OCI-LY1 (cell line): ENCODE results near the gene ACER1.

Experiments used
- H2AFZ ChIP-seq: fragments of 200-600 bp; sonication (generic), shearing (Covaris generic); 2 replicates; pipeline ENCODE4 v1.6.0; 2014; ENCODE audit warnings: antibody characterized with exemption, mild to moderate bottlenecking, low read length
- H3F3A ChIP-seq: fragments of 200-600 bp; sonication (generic), shearing (Covaris generic); 2 replicates; pipeline ENCODE4 v1.6.0; 2014; ENCODE audit warnings: mild to moderate bottlenecking, antibody characterized with exemption, low read length, moderate library complexity; ENCODE audit not compliant: insufficient read depth
- H3K27ac ChIP-seq: fragments of 200-600 bp; sonication (generic); 2 replicates; pipeline ENCODE4 v1.5.1; 2014; ENCODE audit warnings: low read length, mixed run types, mild to moderate bottlenecking, low read depth; ENCODE audit not compliant: poor library complexity, severe bottlenecking
- H3K27me3 ChIP-seq: fragments of 200-600 bp; sonication (generic); 2 replicates; pipeline ENCODE4 v1.6.0; 2014; ENCODE audit warnings: antibody characterized with exemption, mild to moderate bottlenecking, low read length, moderate library complexity; ENCODE audit not compliant: insufficient read depth
- H3K36me3 ChIP-seq: fragments of 200-600 bp; sonication (generic); 2 replicates; pipeline ENCODE4 v1.6.1; 2014; ENCODE audit warnings: mild to moderate bottlenecking, antibody characterized with exemption, low read length, moderate library complexity, mixed read lengths; ENCODE audit not compliant: insufficient read depth
- H3K4me1 ChIP-seq: fragments of 200-600 bp; sonication (generic); 2 replicates; pipeline ENCODE4 v1.5.1; 2014; ENCODE audit warnings: mild to moderate bottlenecking, low read length, moderate library complexity; ENCODE audit not compliant: insufficient read depth, severe bottlenecking
- H3K4me2 ChIP-seq: fragments of 200-600 bp; sonication (generic), shearing (Covaris generic); 2 replicates; pipeline ENCODE4 v1.6.1; 2014; ENCODE audit warnings: low read length
- H3K4me3 ChIP-seq: fragments of 200-600 bp; sonication (generic); 2 replicates; pipeline ENCODE4 v1.5.1; 2014; ENCODE audit warnings: low read length, low read depth, mild to moderate bottlenecking, mixed read lengths; ENCODE audit not compliant: poor library complexity, severe bottlenecking
- H3K79me2 ChIP-seq: fragments of 200-600 bp; shearing (Covaris generic); 2 replicates; pipeline ENCODE4 v1.6.1; 2016; ENCODE audit warnings: mixed run types, low read length, mixed read lengths; ENCODE audit not compliant: insufficient read depth
- H3K9ac ChIP-seq: fragments of 200-600 bp; sonication (generic), shearing (Covaris generic); 2 replicates; pipeline ENCODE4 v1.6.1; 2014; ENCODE audit warnings: mild to moderate bottlenecking, low read length, mixed read lengths
- H3K9me2 ChIP-seq: fragments of 200-600 bp; sonication (generic), shearing (Covaris generic); 2 replicates; pipeline ENCODE4 v1.6.1; 2014; ENCODE audit warnings: low read depth, mild to moderate bottlenecking, low read length, mixed read lengths
- H3K9me3 ChIP-seq: fragments of 200-600 bp; shearing (Covaris generic); 2 replicates; pipeline ENCODE4 v1.6.1; 2014; ENCODE audit warnings: low read length, mixed read lengths
- H4K20me1 ChIP-seq: fragments of 200-600 bp; sonication (generic), shearing (Covaris generic); 2 replicates; pipeline ENCODE4 v1.6.0; 2016; ENCODE audit warnings: mild to moderate bottlenecking, low read length; ENCODE audit not compliant: insufficient read depth
- CTCF ChIP-seq: fragments of 200-600 bp; sonication (generic), shearing (Covaris generic); IDR thresholded peaks from 2 replicates; pipeline ENCODE4 v1.5.1; 2017; ENCODE audit warnings: mild to moderate bottlenecking, antibody characterized with exemption, low read length, moderate library complexity, mixed read lengths
- EZH2 ChIP-seq: fragments of 200-600 bp; sonication (generic), shearing (Covaris generic); IDR thresholded peaks from 2 replicates; pipeline ENCODE4 v1.8.0; 2017; ENCODE audit warnings: borderline replicate concordance, mixed run types, mild to moderate bottlenecking, antibody characterized with exemption, low read length, moderate library complexity, mixed read lengths

The ACER1 gene

GRCh38 chr19:6333439-6333838 is at the start of gene ACER1:
Gene ACER1, minus strand, starts transcription at chr19:6333612. Its CDS starts 61 bp downstream, at chr19:6333551.
- no peaks in the 10 kb centered on the region for H3K36me3 ChIP-seq
- no peaks in the 10 kb centered on the region for H4K20me1 ChIP-seq
- no peaks in the 10 kb centered on the region for H3K9me2 ChIP-seq
- no peak within 1 kb of the TSS for H2AFZ ChIP-seq
- 0 out of 2 replicates have a peak, but pooled peaks cover 4% of the 10 kb centered on the region for H3K27me3 ChIP-seq
- no peak within 1 kb of the TSS for H3K4me2 ChIP-seq
- no peaks in the 10 kb centered on the region for H3K9me3 ChIP-seq
- no peaks in the 10 kb centered on the region for H3K79me2 ChIP-seq
- H3K4me1 ChIP-seq: no peaks in the 10 kb centered on the region
- TF ChIP-seq EZH2 (no peak), CTCF (no peak)
- H3K9ac ChIP-seq: no peak within 1 kb of the TSS
- no peak within 1 kb of the TSS for H3K4me3 ChIP-seq
- no peak within 1 kb of the TSS for H3K27ac ChIP-seq
- H3F3A ChIP-seq: no peaks in the 10 kb centered on the region

GRCh38 chr19:6383188-6383587 is 49.8 kb upstream of the ACER1 start:
- H4K20me1 ChIP-seq: no peaks in the 10 kb centered on the region
- no peak for TF ChIP-seq CTCF
- TF ChIP-seq EZH2: no peak
- H3K9ac ChIP-seq: no peak overlapping the region
- H3K4me2 ChIP-seq: no peak overlapping the region
- H3K27me3 ChIP-seq: no peaks in the 10 kb centered on the region
- H3K4me3 ChIP-seq: no peak overlapping the region
- no peaks in the 10 kb centered on the region for H3K79me2 ChIP-seq
- peaks cover 80% of the 10 kb centered on the region for H3K36me3 ChIP-seq
- no peaks in the 10 kb centered on the region for H3K4me1 ChIP-seq
- H3K27ac ChIP-seq: no peak overlapping the region
- no peaks in the 10 kb centered on the region for H3K9me2 ChIP-seq
- H2AFZ ChIP-seq: no peak overlapping the region
- H3K9me3 ChIP-seq: no peaks in the 10 kb centered on the region
- H3F3A ChIP-seq: no peaks in the 10 kb centered on the region

GRCh38 chr19:6381030-6381750 is 47.8 kb upstream of the ACER1 start:
- Histone ChIP-seq H3K36me3 (peaks cover 67% of the 10 kb centered on the region), H3K4me2 (no peak overlapping the region)
- no peak for TF ChIP-seq EZH2
- TF ChIP-seq CTCF: no peak

More at GRCh38 chr19:6381030-6381750, 47.8 kb upstream of the ACER1 start:
- H3K27me3 ChIP-seq: no peaks in the 10 kb centered on the region
- no peaks in the 10 kb centered on the region for H3K79me2 ChIP-seq
- no peak overlapping the region for H2AFZ ChIP-seq
- H3K9me3 ChIP-seq: no peaks in the 10 kb centered on the region
- H3K4me3 ChIP-seq: no peak overlapping the region
- no peaks in the 10 kb centered on the region for H4K20me1 ChIP-seq
- no peaks in the 10 kb centered on the region for H3K4me1 ChIP-seq
- H3K27ac ChIP-seq: no peak overlapping the region
- H3K9ac ChIP-seq: no peak overlapping the region
- no peaks in the 10 kb centered on the region for H3K9me2 ChIP-seq
- no peaks in the 10 kb centered on the region for H3F3A ChIP-seq
